Kidney capillary endothelial cell (primary cell): ENCODE measurements around the gene MED12.
A peak's percentile ranks its signal among the peaks of the same experiment; 100 is the strongest.
"Not testable (repeated sequence)": the region's sequence is repeated elsewhere in the genome, so short reads cannot be mapped to it uniquely, and the experiment has no call there.

Experiments
- DNase-seq: peaks from one replicate; pipeline ENCODE4 v3.0.0-alpha.2; 2018; ENCODE audit warnings: low spot score

Gene MED12

GRCh38 chrX:71164071-71164470, 45.7 kb downstream of the MED12 start:
- DNase-seq: no peak

GRCh38 chrX:71166461-71166860, 48.1 kb downstream of the MED12 start:
- DNase-seq: no peak

- no peak for DNase-seq
These were observed 48.8 kb downstream of the MED12 start for GRCh38 chrX:71167031-71167781.

- no peak for DNase-seq
These were observed 49.7 kb downstream of the MED12 start for GRCh38 chrX:71168134-71168533.

- no peak for DNase-seq
These were observed 51.2 kb downstream of the MED12 start for GRCh38 chrX:71169586-71169985.

GRCh38 chrX:71170660-71171059, 52.3 kb downstream of the MED12 start:
- no peak for DNase-seq

GRCh38 chrX:71171110-71171801, 52.9 kb downstream of the MED12 start:
- no peak for DNase-seq

GRCh38 chrX:71173440-71173839, 55.0 kb downstream of the MED12 start:
- no peak for DNase-seq

- no peak for DNase-seq
These were observed 56.4 kb downstream of the MED12 start for GRCh38 chrX:71174795-71175194.

- DNase-seq: no peak
These were observed 57.1 kb downstream of the MED12 start for GRCh38 chrX:71175531-71175930.

GRCh38 chrX:71177327-71177726, 58.9 kb downstream of the MED12 start:
- no peak for DNase-seq

GRCh38 chrX:71178908-71179307, 60.5 kb downstream of the MED12 start:
- DNase-seq: peak; percentile 62

- not testable (repeated sequence) for DNase-seq
These were observed 62.3 kb downstream of the MED12 start for GRCh38 chrX:71180579-71181265.

- no peak for DNase-seq
These were observed 63.1 kb downstream of the MED12 start for GRCh38 chrX:71181558-71181909.

- DNase-seq: peak; percentile 82
These were observed 63.8 kb downstream of the MED12 start for GRCh38 chrX:71181910-71182799.

GRCh38 chrX:71182871-71183270, 64.5 kb downstream of the MED12 start:
- DNase-seq: no peak

- no peak for DNase-seq
These were observed 64.9 kb downstream of the MED12 start for GRCh38 chrX:71183341-71183740.

GRCh38 chrX:71184092-71184491, 65.7 kb downstream of the MED12 start:
- DNase-seq: no peak

- no peak for DNase-seq
These were observed 66.6 kb downstream of the MED12 start for GRCh38 chrX:71184803-71185495.

GRCh38 chrX:71191248-71191647, 72.9 kb downstream of the MED12 start:
- peak; percentile 3 for DNase-seq
